Loucy (cell line): ENCODE measurements around the gene CNTNAP2.

ENCODE experiments used
- H2AFZ ChIP-seq: fragments of 200-600 bp; sonication (generic); 2 replicates; pipeline ENCODE4 v1.6.0; 2016; ENCODE audit warnings: antibody characterized with exemption, mild to moderate bottlenecking, low read length, moderate library complexity
- H3F3A ChIP-seq: fragments of 200-600 bp; 2 replicates; pipeline ENCODE4 v1.6.0; 2016; ENCODE audit warnings: antibody characterized with exemption, low read depth, mild to moderate bottlenecking
- H3K27me3 ChIP-seq: fragments of 200-600 bp; sonication (generic); 2 replicates; pipeline ENCODE4 v1.6.1; 2014; ENCODE audit warnings: low read length, mild to moderate bottlenecking; ENCODE audit not compliant: insufficient read depth, poor library complexity, severe bottlenecking
- H3K36me3 ChIP-seq: fragments of 200-600 bp; sonication (generic); 2 replicates; pipeline ENCODE4 v1.6.1; 2016; ENCODE audit warnings: low read length; ENCODE audit not compliant: insufficient read depth
- H3K4me1 ChIP-seq: fragments of 200-600 bp; sonication (generic); 2 replicates; pipeline ENCODE4 v1.5.1; 2014; ENCODE audit warnings: low read length, mild to moderate bottlenecking; ENCODE audit not compliant: insufficient read depth, poor library complexity, severe bottlenecking
- H3K4me2 ChIP-seq: fragments of 200-600 bp; sonication (generic); 2 replicates; pipeline ENCODE4 v1.6.0; 2014; ENCODE audit warnings: antibody characterized with exemption, low read length, low read depth, mild to moderate bottlenecking; ENCODE audit not compliant: poor library complexity, severe bottlenecking
- H3K4me3 ChIP-seq: fragments of 200-600 bp; sonication (generic); 2 replicates; pipeline ENCODE4 v1.5.1; 2014; ENCODE audit warnings: low read length, mild to moderate bottlenecking, mixed read lengths; ENCODE audit not compliant: poor library complexity, severe bottlenecking
- H3K79me2 ChIP-seq: fragments of 200-600 bp; sonication (generic); 2 replicates; pipeline ENCODE4 v1.6.1; 2014; ENCODE audit warnings: low read length; ENCODE audit not compliant: insufficient read depth
- H3K9ac ChIP-seq: fragments of 200-600 bp; sonication (generic); 2 replicates; pipeline ENCODE4 v1.6.0; 2014; ENCODE audit warnings: mild to moderate bottlenecking, low read depth, low read length, moderate library complexity; ENCODE audit not compliant: poor library complexity, severe bottlenecking
- H3K9me2 ChIP-seq: fragments of 200-600 bp; sonication (generic); replicated peaks from 2 replicates; pipeline ENCODE4 v1.6.1; 2016; ENCODE audit warnings: low read depth, low read length, mixed read lengths
- H3K9me3 ChIP-seq: fragments of 200-600 bp; sonication (generic); 2 replicates; pipeline ENCODE4 v1.6.1; 2014; ENCODE audit warnings: mild to moderate bottlenecking, antibody characterized with exemption, low read length, low read depth; ENCODE audit not compliant: insufficient read depth
- H4K20me1 ChIP-seq: fragments of 200-600 bp; sonication (generic); 2 replicates; pipeline ENCODE4 v1.6.0; 2014; ENCODE audit warnings: antibody characterized with exemption, low read length, mild to moderate bottlenecking; ENCODE audit not compliant: insufficient read depth, poor library complexity, severe bottlenecking
- CTCF ChIP-seq: fragments of 200-600 bp; sonication (generic); conservative IDR thresholded peaks from 2 replicates; pipeline ENCODE4 v1.5.1; 2014; ENCODE audit warnings: mild to moderate bottlenecking, antibody characterized with exemption, low read length
- EZH2phosphoT487 ChIP-seq: fragments of 200-600 bp; IDR thresholded peaks from 2 replicates; pipeline ENCODE4 v1.6.1; 2018; ENCODE audit warnings: antibody characterized with exemption, mild to moderate bottlenecking, moderate library complexity, borderline replicate concordance

The CNTNAP2 gene

GRCh38 chr7:148114804-148115203 lies 1998.2 kb downstream of the CNTNAP2 start:
- Histone ChIP-seq H3K9me2 (no peaks in the 10 kb centered on the region), H3K4me3 (no peak overlapping the region), H2AFZ (no peak overlapping the region), H3K79me2 (no peaks in the 10 kb centered on the region), H3K9me3 (no peaks in the 10 kb centered on the region), H3K27me3 (no peaks in the 10 kb centered on the region), H4K20me1 (no peaks in the 10 kb centered on the region), H3K4me2 (no peak overlapping the region), H3K4me1 (no peaks in the 10 kb centered on the region), H3K9ac (no peak overlapping the region), H3F3A (no peaks in the 10 kb centered on the region), H3K36me3 (no peaks in the 10 kb centered on the region)
- TF ChIP-seq CTCF, result no peak
- TF ChIP-seq EZH2phosphoT487, result no peak

GRCh38 chr7:148115308-148115707 lies 1998.7 kb downstream of the CNTNAP2 start:
- no peak overlapping the region for H3K4me3 ChIP-seq
- no peaks in the 10 kb centered on the region for H3F3A ChIP-seq
- H2AFZ ChIP-seq, result no peak overlapping the region
- H3K9me3 ChIP-seq, result no peaks in the 10 kb centered on the region
- no peaks in the 10 kb centered on the region for H4K20me1 ChIP-seq
- no peaks in the 10 kb centered on the region for H3K4me1 ChIP-seq
- H3K27me3 ChIP-seq, result no peaks in the 10 kb centered on the region
- no peaks in the 10 kb centered on the region for H3K36me3 ChIP-seq
- H3K4me2 ChIP-seq, result no peak overlapping the region
- no peaks in the 10 kb centered on the region for H3K79me2 ChIP-seq
- no peaks in the 10 kb centered on the region for H3K9me2 ChIP-seq
- H3K9ac ChIP-seq, result no peak overlapping the region
- TF ChIP-seq EZH2phosphoT487, result no peak
- no peak for TF ChIP-seq CTCF

- no peak overlapping the region for H2AFZ ChIP-seq
- no peaks in the 10 kb centered on the region for H3K36me3 ChIP-seq
- TF ChIP-seq CTCF (no peak), EZH2phosphoT487 (no peak)
- H3K9me3 ChIP-seq, result no peaks in the 10 kb centered on the region
- no peaks in the 10 kb centered on the region for H3K79me2 ChIP-seq
- no peak overlapping the region for H3K4me2 ChIP-seq
- no peaks in the 10 kb centered on the region for H3K9me2 ChIP-seq
- H3K4me1 ChIP-seq, result no peaks in the 10 kb centered on the region
- H3K9ac ChIP-seq, result no peak overlapping the region
- no peak overlapping the region for H3K4me3 ChIP-seq
- H3F3A ChIP-seq, result no peaks in the 10 kb centered on the region
- no peaks in the 10 kb centered on the region for H3K27me3 ChIP-seq
- no peaks in the 10 kb centered on the region for H4K20me1 ChIP-seq
These were observed 1999.6 kb downstream of the CNTNAP2 start for GRCh38 chr7:148116195-148116594.
